Upper lobe of left lung (tissue), 6 donors: ENCODE results near the gene TBC1D14. TPM values are rescaled to one million over a fixed set of nuclear protein-coding genes. Genes with fewer than 3 reads are reported as not detected.

Experiments
- ATAC-seq, 2 donors: fragments of 200-7000 bp; cut with Tn5 transposase; one replicate each; pipeline ENCODE4 v1.9.1; 2022; ENCODE audit warnings: mild to moderate bottlenecking in 2 of 2, moderate library complexity in 2 of 2; ENCODE audit not compliant: low FRiP score in 2 of 2
- DNase-seq, 2 donors: peaks; one replicate each; pipeline ENCODE4 v3.0.0-alpha.2; 2019 to 2020
- H3K27ac ChIP-seq, 4 donors: fragments of 200-600 bp; sonication (generic); one replicate each; pipeline ENCODE4 v1.5.1; 2016 to 2019
- H3K27me3 ChIP-seq, 4 donors: fragments of 200-600 bp; sonication (generic); one replicate each; pipeline ENCODE4 v1.5.1; 2017 to 2019
- H3K36me3 ChIP-seq, 4 donors: fragments of 200-600 bp; sonication (generic); one replicate each; pipeline ENCODE4 v1.5.1; 2016 to 2019
- H3K4me1 ChIP-seq, 4 donors: fragments of 200-600 bp; sonication (generic); one replicate each; pipeline ENCODE4 v1.5.1; 2018 to 2019
- H3K4me3 ChIP-seq, 4 donors: fragments of 200-600 bp; sonication (generic); one replicate each; pipeline ENCODE4 v1.5.1; 2017 to 2019; ENCODE audit warnings: mild to moderate bottlenecking in 2 of 4, moderate library complexity in 1 of 4
- H3K9me3 ChIP-seq, 4 donors: fragments of 200-600 bp; sonication (generic); one replicate each; pipeline ENCODE4 v1.5.1; 2018 to 2019
- EP300 ChIP-seq, 4 donors: sonication (generic); formaldehyde crosslinking; IDR thresholded peaks; one replicate each; pipeline ENCODE4 v1.5.1; 2017; ENCODE audit warnings: antibody characterized with exemption in 4 of 4, control low read depth in 2 of 4
- POLR2A ChIP-seq, 4 donors: fragments of 450-650 bp; IDR thresholded peaks; one replicate each; pipeline ENCODE4 v1.5.1; 2016 to 2017; ENCODE audit warnings: antibody characterized with exemption in 4 of 4, mild to moderate bottlenecking in 2 of 4
- POLR2AphosphoS5 ChIP-seq, 2 donors: sonication (generic); formaldehyde crosslinking; IDR thresholded peaks; one replicate each; pipeline ENCODE4 v1.5.1; 2017; ENCODE audit warnings: antibody characterized with exemption in 2 of 2
- WGBS, 2 donors: methylation state at CpG; one replicate each; pipeline ENCODE4 v1.1.5; 2017 to 2018; 5-methylcytosine and 5-hydroxymethylcytosine counted together
- total RNA-seq, 6 donors: library from RNA; depleted of rRNA in 4 of 6; stranded (reverse); fragments of >200 nt in 4 of 6; gene quantifications; one replicate each; pipeline versions ENCODE4 v1.1.0 to v1.2.1, GENCODE V29; 2016 to 2021
- TF ChIP-seq, protein P1 (sequence below), 6 experiments: fragments of 450-650 bp in 4 of 6; fragments of 200-600 bp in 2 of 6; sonication (generic) in 2 of 6; IDR thresholded peaks; one replicate each; pipeline ENCODE4 v1.5.1; 2016 to 2019; ENCODE audit warnings: antibody characterized with exemption in 6 of 6
- donor health status: DM: no; HTN: no; CAD: no; lungs with moderate emphysema.
- donor health status: DM: no; HTN: yes; CAD: no; lungs with severe emphysema.

TBC1D14 gene
- total RNA-seq, 6 donors from 2014 or later = 47.7 to 61.8 (median 57.8) TPM

DNA sequence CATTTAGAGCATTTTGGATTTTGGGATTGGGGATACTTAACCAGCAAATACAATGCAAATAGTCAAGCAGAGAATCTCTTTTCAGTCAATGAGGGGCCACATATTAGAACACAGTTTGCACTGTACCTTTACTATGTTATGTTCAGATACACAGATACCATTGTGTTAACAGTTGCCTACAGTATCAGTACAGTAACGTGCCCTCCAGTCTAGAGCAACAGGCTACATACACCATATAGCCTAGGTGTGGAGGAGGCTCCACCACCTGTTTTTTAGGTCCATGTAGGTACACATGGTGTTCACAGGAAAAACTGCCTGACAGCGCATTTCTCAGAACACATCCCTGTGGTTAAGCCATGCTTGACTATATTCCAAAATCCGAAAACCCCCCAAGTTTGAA lies 149.2 kb downstream of the TBC1D14 start:
- TF ChIP-seq, protein P1, sequence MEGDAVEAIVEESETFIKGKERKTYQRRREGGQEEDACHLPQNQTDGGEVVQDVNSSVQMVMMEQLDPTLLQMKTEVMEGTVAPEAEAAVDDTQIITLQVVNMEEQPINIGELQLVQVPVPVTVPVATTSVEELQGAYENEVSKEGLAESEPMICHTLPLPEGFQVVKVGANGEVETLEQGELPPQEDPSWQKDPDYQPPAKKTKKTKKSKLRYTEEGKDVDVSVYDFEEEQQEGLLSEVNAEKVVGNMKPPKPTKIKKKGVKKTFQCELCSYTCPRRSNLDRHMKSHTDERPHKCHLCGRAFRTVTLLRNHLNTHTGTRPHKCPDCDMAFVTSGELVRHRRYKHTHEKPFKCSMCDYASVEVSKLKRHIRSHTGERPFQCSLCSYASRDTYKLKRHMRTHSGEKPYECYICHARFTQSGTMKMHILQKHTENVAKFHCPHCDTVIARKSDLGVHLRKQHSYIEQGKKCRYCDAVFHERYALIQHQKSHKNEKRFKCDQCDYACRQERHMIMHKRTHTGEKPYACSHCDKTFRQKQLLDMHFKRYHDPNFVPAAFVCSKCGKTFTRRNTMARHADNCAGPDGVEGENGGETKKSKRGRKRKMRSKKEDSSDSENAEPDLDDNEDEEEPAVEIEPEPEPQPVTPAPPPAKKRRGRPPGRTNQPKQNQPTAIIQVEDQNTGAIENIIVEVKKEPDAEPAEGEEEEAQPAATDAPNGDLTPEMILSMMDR (IDR thresholded peaks at IDR 0.05) = no peak
- TF ChIP-seq EP300 (IDR thresholded peaks at IDR 0.05) (no peak), POLR2A (IDR thresholded peaks at IDR 0.05) (no peak), POLR2AphosphoS5 (IDR thresholded peaks at IDR 0.05) (no peak)
- H3K9me3 ChIP-seq = no peaks in the 10 kb centered on the region
- no peaks in the 10 kb centered on the region for H3K27me3 ChIP-seq
- H3K4me1 ChIP-seq = peaks cover under 1 to 11% (median 3%) of the 10 kb centered on the region in 4 donors
- DNase-seq = no peak
- 95 to 100% methylated on average over 3 of the region's 3 CpGs for WGBS, 2 donors
- no peak for ATAC-seq
- peaks cover 16 to 87% (median 64%) of the 10 kb centered on the region in 4 donors for H3K36me3 ChIP-seq
- H3K27ac ChIP-seq = no peak overlapping the region
- H3K4me3 ChIP-seq = no peak overlapping the region

DNA sequence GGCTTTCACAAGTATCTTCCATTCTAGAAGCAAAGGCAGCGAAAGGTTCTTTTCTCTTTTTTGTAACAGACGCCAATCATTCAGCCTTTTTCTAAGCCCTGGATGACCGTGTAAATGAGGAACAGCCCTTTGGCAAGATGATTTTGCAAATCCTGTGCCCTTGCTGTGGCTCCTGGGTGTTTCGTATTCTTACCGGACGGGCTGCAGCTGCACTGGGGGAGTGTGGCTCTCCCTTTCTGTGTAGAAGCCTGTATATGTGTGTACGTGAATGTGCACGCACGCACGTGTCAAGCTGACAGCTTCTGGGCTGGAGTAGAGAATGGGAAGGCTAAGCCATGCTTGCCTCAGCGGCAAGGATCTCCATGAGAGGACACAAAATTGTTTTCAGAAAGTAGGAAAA lies 150.0 kb downstream of the TBC1D14 start:
- peaks cover 16 to 87% (median 59%) of the 10 kb centered on the region in 4 donors for H3K36me3 ChIP-seq
- H3K4me1 ChIP-seq = peaks cover 0 to 10% (median under 1%) of the 10 kb centered on the region in 4 donors
- DNase-seq (peak in 1 of 2 donors; percentile 35), ATAC-seq (peak in 1 of 2 donors; percentile 52)
- no peak for TF ChIP-seq EP300 (IDR thresholded peaks at IDR 0.05)
- TF ChIP-seq, protein P1 (IDR thresholded peaks at IDR 0.05) = no peak
- no peak for TF ChIP-seq POLR2A (IDR thresholded peaks at IDR 0.05)
- no peak for TF ChIP-seq POLR2AphosphoS5 (IDR thresholded peaks at IDR 0.05)
- no peaks in the 10 kb centered on the region for H3K27me3 ChIP-seq
- H3K4me3 ChIP-seq = no peak overlapping the region
- 68 to 87% methylated on average over 11 of the region's 11 CpGs for WGBS, 2 donors
- no peaks in the 10 kb centered on the region for H3K9me3 ChIP-seq
- H3K27ac ChIP-seq = peak overlapping the region in 1 of 4 donors; percentile 10

DNA sequence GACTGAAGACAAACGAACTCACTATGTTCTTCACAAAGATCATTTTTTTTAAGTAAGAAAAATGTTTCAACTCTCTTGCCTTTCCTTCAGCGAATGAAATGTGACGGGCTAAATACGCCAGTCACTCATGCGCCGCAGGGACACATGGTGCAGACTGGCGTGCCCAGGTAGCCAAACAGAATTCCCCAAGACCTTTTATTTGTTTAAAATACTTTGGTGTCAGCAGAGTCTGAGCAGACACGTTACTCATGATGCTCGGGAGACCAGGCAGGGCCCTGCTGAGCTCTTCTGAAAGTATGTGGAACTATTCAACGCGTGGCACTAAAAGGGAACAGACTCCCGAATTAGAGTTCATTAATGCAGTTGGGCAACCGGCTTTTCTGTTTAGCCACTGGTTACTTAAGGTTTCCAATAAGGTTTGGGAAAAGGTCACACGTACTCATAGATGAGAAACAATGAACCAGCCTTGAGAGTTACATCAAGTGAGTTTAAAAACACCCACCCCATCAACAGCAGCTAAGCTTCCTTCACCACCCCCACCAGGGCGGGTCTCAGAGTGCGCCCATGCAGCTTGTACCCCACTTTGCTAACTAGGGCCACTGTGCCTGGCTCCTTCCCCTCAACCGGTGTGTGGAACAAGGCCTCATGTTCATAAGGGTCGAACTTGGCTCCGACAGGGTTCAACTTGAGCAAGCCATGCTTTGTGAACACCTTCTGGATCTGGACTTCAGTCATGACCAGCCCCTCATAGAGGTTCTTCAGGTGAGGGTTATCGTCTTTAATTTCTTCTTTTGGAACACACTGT lies 150.9 kb downstream of the TBC1D14 start:
- TF ChIP-seq EP300 (IDR thresholded peaks at IDR 0.05) (no peak), POLR2AphosphoS5 (IDR thresholded peaks at IDR 0.05) (no peak), POLR2A (IDR thresholded peaks at IDR 0.05) (no peak)
- TF ChIP-seq, protein P1 (IDR thresholded peaks at IDR 0.05) = no peak
- 79 to 90% methylated on average over 20 of the region's 20 CpGs for WGBS, 2 donors
- peaks cover 13 to 84% (median 54%) of the 10 kb centered on the region in 4 donors for H3K36me3 ChIP-seq

DNA sequence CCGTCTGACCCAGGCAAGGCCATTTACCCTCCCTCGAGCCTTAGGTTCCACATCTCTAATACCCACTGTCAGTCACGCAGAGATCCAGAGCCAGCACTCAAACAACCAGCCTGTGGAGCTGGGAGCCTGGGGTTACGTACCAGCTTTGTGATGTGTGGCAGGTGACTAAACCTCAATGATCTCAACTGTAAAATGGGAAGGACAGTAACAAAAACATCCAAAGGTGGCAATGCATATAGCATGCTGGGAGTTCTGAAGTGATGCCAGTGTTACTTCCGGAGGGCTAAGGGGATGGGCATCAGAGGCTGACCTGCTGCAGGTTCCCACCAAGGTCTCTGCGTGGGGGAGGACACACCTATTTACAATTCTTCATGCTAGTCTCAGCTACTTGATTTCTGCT lies 152.2 kb downstream of the TBC1D14 start:
- Histone ChIP-seq H3K9me3 (no peaks in the 10 kb centered on the region), H3K36me3 (peaks cover 13 to 71% (median 46%) of the 10 kb centered on the region in 4 donors), H3K4me3 (no peak overlapping the region), H3K27ac (no peak overlapping the region), H3K4me1 (peaks cover 10 to 21% (median 16%) of the 10 kb centered on the region in 4 donors), H3K27me3 (no peaks in the 10 kb centered on the region)
- 92 to 97% methylated on average over 6 of the region's 6 CpGs for WGBS, 2 donors
- TF ChIP-seq, protein P1 (IDR thresholded peaks at IDR 0.05) = no peak
- TF ChIP-seq POLR2AphosphoS5 (IDR thresholded peaks at IDR 0.05) (no peak), EP300 (IDR thresholded peaks at IDR 0.05) (no peak), POLR2A (IDR thresholded peaks at IDR 0.05) (no peak)
- DNase-seq (no peak), ATAC-seq (no peak)

More for the DNA sequence above, 150.9 kb downstream of the TBC1D14 start:
- Histone ChIP-seq H3K4me1 (peaks cover 0 to 15% (median 3%) of the 10 kb centered on the region in 4 donors), H3K4me3 (no peak overlapping the region), H3K27me3 (no peaks in the 10 kb centered on the region), H3K9me3 (no peaks in the 10 kb centered on the region), H3K27ac (no peak overlapping the region)
- DNase-seq (no peak), ATAC-seq (peak in 1 of 2 donors; percentile 20)
